Transverse colon (tissue), 4 donors: ENCODE data around the gene GPSM1.

ENCODE experiments used
- POLR2AphosphoS5 ChIP-seq, 3 donors: sonication (generic); formaldehyde crosslinking; IDR thresholded peaks; one replicate each; pipeline ENCODE4 v1.6.1; 2016; ENCODE audit warnings: antibody characterized with exemption in 3 of 3
- TF ChIP-seq, protein P1 (sequence below), 5 experiments: fragments of 200-600 bp in 3 of 5; fragments of 450-650 bp in 2 of 5; sonication (generic) in 3 of 5; IDR thresholded peaks; 1 replicate in 2 of 5; 2 replicates in 3 of 5; pipeline ENCODE4 v1.5.1; 2016 to 2017; ENCODE audit warnings: antibody characterized with exemption in 5 of 5, inconsistent platforms in 3 of 5, mild to moderate bottlenecking in 2 of 5, moderate library complexity in 1 of 5

DNA sequence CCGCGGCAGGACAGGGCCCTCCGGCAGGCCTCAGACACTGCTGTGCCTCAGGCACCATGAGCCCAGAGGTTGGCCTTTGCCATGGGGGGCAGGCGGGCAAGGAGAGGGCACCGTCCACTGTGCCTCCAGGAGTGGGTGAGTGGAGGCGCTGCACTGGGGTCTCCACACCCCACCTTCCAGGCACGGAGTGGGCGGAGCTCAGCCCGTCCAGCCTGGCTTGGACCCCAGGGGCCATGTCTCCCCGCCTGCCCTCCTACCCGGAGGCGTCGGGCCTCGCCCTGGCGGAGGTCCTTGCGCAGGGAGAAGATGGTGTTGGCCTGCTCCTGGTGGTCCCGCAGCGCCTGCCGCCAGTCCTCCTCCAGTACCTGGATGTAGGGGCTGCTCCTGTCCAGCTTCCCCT is 42.7 kb downstream of the GPSM1 start:
- TF ChIP-seq, protein P1, sequence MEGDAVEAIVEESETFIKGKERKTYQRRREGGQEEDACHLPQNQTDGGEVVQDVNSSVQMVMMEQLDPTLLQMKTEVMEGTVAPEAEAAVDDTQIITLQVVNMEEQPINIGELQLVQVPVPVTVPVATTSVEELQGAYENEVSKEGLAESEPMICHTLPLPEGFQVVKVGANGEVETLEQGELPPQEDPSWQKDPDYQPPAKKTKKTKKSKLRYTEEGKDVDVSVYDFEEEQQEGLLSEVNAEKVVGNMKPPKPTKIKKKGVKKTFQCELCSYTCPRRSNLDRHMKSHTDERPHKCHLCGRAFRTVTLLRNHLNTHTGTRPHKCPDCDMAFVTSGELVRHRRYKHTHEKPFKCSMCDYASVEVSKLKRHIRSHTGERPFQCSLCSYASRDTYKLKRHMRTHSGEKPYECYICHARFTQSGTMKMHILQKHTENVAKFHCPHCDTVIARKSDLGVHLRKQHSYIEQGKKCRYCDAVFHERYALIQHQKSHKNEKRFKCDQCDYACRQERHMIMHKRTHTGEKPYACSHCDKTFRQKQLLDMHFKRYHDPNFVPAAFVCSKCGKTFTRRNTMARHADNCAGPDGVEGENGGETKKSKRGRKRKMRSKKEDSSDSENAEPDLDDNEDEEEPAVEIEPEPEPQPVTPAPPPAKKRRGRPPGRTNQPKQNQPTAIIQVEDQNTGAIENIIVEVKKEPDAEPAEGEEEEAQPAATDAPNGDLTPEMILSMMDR (IDR thresholded peaks at IDR 0.05), result no peak
- no peak for TF ChIP-seq POLR2AphosphoS5 (IDR thresholded peaks at IDR 0.05)
